GM19395 (cell line): Measurements from ENCODE around the gene CCDC93.

Experiments
- ATAC-seq: cut with Tn5 transposase; IDR thresholded peaks from one replicate; pipeline ENCODE4 v1.9.1; 2021; ENCODE audit warnings: mild to moderate bottlenecking, moderate library complexity; ENCODE audit not compliant: unreplicated experiment

Gene CCDC93

DNA sequence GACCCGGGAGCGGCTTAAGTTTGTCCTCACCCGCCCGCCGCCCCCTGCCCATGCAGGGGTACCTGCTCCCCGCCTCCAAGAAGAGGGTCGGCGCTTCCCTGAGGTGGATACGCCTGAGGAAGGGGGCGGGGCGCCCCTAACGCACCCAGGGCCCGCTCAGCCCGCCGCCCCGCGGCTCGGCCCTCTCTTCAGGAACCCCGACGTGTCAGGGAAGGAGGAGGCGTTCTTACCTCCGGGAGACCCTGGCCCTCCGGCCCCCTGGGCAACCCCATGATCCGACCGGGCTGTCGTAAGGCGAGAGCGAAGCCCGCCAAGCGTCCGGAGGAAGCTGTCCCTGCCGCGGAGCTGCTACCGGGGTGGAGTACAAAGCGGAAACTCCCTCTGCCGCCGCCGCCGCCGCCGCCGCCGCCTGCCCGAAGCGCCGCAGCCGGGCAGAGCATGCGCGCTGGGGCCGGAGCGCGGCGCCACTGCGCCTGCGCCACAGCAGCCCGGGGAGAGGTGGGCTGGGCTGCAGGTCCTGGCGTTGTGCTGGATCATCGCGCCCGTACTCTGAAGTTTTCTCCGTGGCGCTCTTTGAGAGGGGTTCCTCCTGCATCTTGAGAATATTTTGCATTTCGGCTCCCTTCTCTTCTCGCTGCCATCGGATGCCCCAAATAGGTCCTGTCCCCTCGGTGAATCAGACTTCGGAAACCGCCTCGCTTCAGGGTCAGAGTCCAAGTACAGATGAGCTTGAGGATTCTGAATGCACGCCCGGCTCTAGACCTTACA lies at the start of gene CCDC93:
CCDC93 (minus strand) TSS at position 347 of the 768 bp plus-strand sequence; CDS start at position 272, 75 bp downstream.
- ATAC-seq = peak; percentile 93

GRCh38 chr2:118062669-118063068 lies 48.8 kb upstream of the CCDC93 start:
- ATAC-seq = no peak

GRCh38 chr2:118062048-118062447 lies 48.2 kb upstream of the CCDC93 start:
- ATAC-seq = no peak

GRCh38 chr2:118061135-118061955 lies 47.5 kb upstream of the CCDC93 start:
- peak; percentile 68 for ATAC-seq

DNA sequence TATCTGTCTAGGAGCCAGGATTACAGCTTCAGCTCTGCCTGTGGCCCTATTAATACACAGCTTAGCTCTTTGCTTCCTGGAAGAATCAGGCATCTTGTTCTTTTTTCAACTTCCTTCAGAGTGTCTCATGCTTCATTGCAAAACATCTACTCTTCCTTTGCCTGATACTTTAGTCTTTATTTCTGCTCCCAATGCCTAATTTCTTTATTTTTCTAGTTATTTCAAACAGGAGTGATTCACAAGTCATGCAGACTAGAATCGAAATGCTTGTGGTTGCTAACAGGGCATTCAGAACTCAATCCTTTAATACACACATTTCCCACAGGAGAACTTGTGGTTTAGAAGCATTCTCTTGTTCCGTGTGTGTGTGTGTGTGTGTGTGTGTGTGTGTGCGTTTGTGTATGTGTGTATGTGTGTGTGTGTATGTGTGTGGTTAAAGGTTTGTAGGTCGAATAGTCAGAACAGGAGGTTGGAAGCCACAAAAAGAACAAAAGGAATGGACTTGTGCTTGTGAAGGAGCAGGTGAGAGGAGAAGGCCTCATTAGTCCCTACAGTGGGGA lies 46.1 kb upstream of the CCDC93 start:
- ATAC-seq = peak; percentile 26

DNA sequence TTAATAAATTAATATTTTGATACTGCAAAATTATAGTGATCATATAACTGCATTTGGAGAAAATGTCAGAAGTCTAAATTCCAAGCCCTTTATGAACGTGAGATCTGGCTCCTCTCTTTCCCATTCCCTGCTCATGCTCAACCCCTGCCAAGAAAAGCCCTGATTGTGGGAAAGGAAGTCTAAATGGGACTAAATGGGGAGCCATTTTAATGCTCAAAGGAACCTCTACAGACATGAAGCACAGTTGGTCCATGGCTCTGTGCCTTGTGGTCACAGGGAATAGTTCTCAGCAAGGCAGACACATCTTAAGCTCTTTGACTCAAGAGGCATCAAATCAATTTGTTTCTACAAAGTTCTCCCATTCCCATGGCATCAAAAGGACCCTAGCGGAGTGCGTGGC lies 45.1 kb upstream of the CCDC93 start:
- no peak for ATAC-seq

- no peak for ATAC-seq
Measured at GRCh38 chr2:118056801-118057200, 42.9 kb upstream of the CCDC93 start.

- ATAC-seq = peak; percentile 85
Measured at GRCh38 chr2:118056165-118056534, 42.3 kb upstream of the CCDC93 start.

GRCh38 chr2:118055512-118056164 lies 41.8 kb upstream of the CCDC93 start:
- ATAC-seq = peak; percentile 86

DNA sequence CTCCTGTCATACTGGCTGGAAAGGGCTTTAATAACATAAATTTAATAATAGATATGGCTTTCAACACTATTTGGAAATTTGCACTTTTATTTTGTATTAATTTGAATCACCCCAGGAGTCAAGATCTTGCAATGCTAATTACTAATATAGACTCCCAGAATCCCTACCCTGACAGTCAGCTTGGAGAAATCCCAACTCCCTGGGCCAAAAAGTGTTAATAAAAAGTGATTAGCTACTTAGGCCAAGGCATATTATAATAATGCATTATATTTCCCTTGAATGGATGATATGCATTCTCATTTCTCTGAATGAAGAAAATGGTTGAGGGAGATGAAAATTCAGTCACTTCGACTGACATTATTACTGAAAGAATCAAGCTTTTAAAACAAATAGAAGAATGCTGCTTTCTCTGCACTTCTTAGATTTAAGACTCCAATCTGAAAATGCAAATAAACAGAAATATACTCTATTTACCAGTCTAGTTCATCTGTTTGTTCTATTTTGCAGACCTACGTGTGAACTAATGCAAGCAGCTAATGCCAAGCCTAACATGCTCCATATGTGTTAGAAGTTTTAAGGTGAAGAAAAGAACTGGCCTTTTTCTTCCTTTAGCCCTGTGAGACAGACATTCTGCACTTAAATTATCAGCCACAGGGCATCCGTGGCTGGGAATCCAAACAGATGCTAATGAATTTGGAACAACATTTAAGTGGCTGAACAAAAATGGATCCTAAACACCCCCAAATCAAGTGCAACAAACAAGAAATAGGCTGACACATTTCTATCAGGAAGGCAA lies 40.5 kb upstream of the CCDC93 start:
- no peak for ATAC-seq

DNA sequence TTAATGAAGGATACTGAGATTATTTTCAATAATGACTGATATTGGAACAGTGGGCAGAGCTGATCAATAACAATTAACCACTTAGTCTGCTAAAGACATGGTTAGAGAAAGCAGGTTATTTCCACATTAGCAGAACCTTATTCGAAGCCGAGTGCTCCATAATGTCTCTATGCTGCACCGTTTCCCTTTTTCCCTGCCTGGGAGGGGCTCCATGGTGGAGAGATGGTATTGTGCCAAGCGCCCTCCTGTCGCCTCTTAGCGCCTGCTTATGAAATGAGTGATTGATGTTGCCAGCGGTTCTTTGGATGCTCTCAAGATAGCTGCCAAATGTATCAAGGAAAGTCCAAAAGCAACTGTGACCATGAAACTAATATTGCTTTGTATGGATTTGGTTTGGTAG lies 39.8 kb upstream of the CCDC93 start:
- no peak for ATAC-seq

DNA sequence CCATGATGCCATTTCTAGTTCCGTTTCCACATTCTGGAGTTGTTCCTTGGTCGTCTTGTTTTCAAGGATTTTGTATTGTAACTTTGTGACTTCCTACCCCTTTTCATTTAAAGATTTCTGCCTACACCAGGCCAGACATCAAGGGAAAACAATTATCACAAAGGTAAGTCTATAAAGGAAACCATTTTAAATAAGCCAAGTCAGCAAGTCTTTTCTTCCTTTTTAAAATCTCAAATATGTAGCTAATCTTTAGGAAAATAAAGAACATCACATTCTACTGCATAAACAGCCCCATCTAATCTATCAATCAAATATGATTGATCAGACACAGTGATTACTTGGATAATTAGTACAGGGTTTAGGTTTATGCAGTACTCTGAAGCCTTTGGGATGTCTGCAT lies 38.6 kb upstream of the CCDC93 start:
- no peak for ATAC-seq

DNA sequence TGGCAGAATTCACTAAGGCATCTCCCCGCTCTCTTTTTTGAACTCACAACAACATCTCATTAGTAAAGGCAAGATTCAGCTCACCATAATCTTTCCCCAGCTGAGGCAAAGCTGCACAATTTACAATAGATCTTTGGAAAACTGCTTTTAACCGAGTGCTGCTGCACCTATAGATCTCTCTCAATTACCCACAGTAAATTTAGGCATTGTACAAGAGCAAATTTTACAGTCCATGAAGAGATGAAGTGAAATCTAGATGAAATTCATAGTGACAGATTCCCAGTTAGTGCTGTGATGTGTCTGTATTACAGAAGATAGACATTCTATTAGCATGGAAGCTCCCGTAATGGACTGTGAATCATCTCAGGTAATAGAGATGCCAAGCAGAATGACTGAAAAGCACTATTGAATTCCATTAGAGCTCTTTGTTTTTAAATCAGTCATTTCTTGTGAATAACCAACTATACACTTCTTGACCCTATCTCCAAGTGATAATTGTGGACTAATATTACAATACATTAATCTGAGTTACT lies 38.0 kb upstream of the CCDC93 start:
- no peak for ATAC-seq

- no peak for ATAC-seq
Measured at GRCh38 chr2:118050974-118051373, 37.1 kb upstream of the CCDC93 start.

DNA sequence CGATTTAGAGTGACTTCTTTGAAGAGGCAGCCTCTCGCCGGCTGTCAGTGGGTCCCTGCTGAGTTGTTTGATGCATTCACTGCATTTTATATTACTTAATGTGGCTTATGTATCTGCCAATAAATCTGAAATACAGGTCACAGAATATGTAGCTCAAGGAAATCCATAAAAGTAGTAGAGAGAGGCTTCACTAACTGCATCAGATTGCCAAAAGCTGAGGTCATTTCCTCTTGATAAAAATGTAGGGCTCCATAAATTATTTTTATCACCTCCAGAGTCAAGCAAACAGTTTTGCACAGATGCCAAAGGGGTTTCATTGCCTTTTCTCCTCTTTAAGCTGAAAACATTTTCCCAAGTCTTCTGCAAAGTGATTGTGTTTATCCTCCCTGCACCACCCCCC lies 36.5 kb upstream of the CCDC93 start:
- no peak for ATAC-seq

GRCh38 chr2:118049816-118050140 lies 35.9 kb upstream of the CCDC93 start:
- ATAC-seq = peak; percentile 77

- peak; percentile 5 for ATAC-seq
Measured at GRCh38 chr2:118049140-118049815, 35.4 kb upstream of the CCDC93 start.

DNA sequence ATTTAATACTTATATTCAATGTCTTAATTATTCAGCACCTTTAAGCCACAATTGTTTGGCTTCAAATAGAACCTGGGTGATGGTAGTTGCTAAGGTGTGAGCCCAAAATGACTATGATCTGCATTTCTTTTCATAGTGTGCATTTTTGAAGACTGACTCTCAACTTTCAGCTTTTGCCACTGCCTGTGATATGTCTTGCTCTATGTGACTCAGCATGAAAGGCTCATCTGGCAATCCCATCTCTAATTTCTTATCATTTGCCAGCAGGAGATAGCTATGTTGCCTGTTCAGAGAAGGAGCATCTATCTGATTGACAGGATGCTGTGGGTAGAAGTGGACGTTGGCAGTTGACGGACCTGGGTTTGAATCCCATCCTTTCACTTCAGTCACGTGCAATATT lies 34.5 kb upstream of the CCDC93 start:
- no peak for ATAC-seq

DNA sequence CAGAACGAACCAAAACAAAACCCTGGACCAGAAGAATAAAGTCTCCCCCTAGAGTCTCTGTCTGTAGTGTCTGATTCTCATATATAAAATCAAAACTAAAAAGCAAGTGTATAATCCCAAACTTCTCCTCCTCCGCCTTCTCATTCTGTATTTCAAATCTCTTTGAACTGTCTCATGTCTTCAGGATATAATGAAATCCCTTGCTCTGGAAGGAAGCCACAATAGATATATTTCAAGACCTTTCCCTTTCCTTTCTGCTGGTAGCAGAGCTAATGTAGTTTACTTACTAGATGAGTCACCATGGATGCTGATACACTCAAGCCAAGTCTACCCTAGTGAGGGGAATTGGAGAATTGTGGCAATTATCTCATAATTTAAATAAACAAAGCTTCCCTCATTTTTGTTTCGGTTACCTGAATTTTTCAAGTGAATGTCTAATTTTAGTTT lies 33.5 kb upstream of the CCDC93 start:
- no peak for ATAC-seq
